Activated CD8-positive, alpha-beta T cell treated with anti-CD3 and anti-CD28 coated beads for 36 hours (primary cell): Measurements from ENCODE around the gene ST6GALNAC3. TPM values are rescaled to one million over a fixed set of nuclear protein-coding genes. Genes with fewer than 3 reads are reported as not detected.

ENCODE experiments used
- ATAC-seq: fragments of 200-7000 bp; cut with Tn5 transposase; one replicate; pipeline ENCODE4 v1.10.0; 2021; ENCODE audit warnings: mild to moderate bottlenecking, moderate library complexity
- CTCF ChIA-PET: fragments of 350-600 bp; sonication (Branson Sonifier 250); formaldehyde crosslinking; loops from one replicate; lab custom pipeline; 2021; ENCODE audit warnings: antibody characterized with exemption; lab: Charles Lee
- POLR2A ChIA-PET: fragments of 350-600 bp; sonication (Branson Sonifier 250); formaldehyde crosslinking; loops from one replicate; lab custom pipeline; 2021; ENCODE audit warnings: antibody characterized with exemption; lab: Charles Lee
- DNase-seq: peaks from one replicate; pipeline ENCODE4 v3.0.0-alpha.2; 2020
- H3K27ac Mint-ChIP-seq: one replicate; pipeline ENCODE4 v1.8.0; 2021; ENCODE audit warnings: mild to moderate bottlenecking, mixed read lengths
- H3K27me3 Mint-ChIP-seq: one replicate; pipeline ENCODE4 v1.8.0; 2021; ENCODE audit warnings: mixed read lengths
- H3K36me3 Mint-ChIP-seq: one replicate; pipeline ENCODE4 v1.8.0; 2021; ENCODE audit warnings: low read depth, mixed read lengths
- H3K4me1 Mint-ChIP-seq: one replicate; pipeline ENCODE4 v1.8.0; 2021; ENCODE audit warnings: low read depth, mixed read lengths
- H3K4me3 Mint-ChIP-seq: one replicate; pipeline ENCODE4 v1.8.0; 2021; ENCODE audit warnings: mild to moderate bottlenecking, moderate library complexity, mixed read lengths
- H3K9me3 Mint-ChIP-seq: one replicate; pipeline ENCODE4 v1.8.0; 2021; ENCODE audit warnings: mixed read lengths
- CTCF ChIP-seq: fragments of 200-600 bp; IDR thresholded peaks from one replicate; pipeline ENCODE4 v1.8.0; 2022; ENCODE audit warnings: antibody characterized with exemption, mild to moderate bottlenecking
- intact Hi-C: fragments of 100-400 bp; cut with micrococcal nuclease; formaldehyde crosslinking; loops from one replicate; pipeline ENCODE4 v1.10.0; 2022
- total RNA-seq, 2 experiments: library from RNA; stranded (reverse); gene quantifications; one replicate each; pipeline ENCODE4 v1.2.3, GENCODE V29; 2021

ST6GALNAC3 gene
- total RNA-seq, 2 experiments from 2014 or later = 2.7 to 2.9 TPM

GRCh38 chr1:76591461-76591860, 516.9 kb downstream of the ST6GALNAC3 start:
- H3K27me3 Mint-ChIP-seq = no peaks in the 10 kb centered on the region
- ChIA-PET POLR2A (no interaction called here), CTCF (no interaction called here)
- H3K4me1 Mint-ChIP-seq = no peaks in the 10 kb centered on the region
- no peak overlapping the region for H3K4me3 Mint-ChIP-seq
- ATAC-seq (no peak), DNase-seq (no peak)
- intact Hi-C loops = no loop called here
- no peak overlapping the region for H3K27ac Mint-ChIP-seq
- no peaks in the 10 kb centered on the region for H3K36me3 Mint-ChIP-seq
- H3K9me3 Mint-ChIP-seq = peaks cover 4% of the 10 kb centered on the region
- no peak for TF ChIP-seq CTCF

- ChIA-PET POLR2A (no interaction called here), CTCF (no interaction called here)
- Mint-ChIP-seq H3K4me3 (no peak overlapping the region), H3K27me3 (no peaks in the 10 kb centered on the region), H3K4me1 (no peaks in the 10 kb centered on the region), H3K9me3 (peaks cover 4% of the 10 kb centered on the region), H3K27ac (no peak overlapping the region), H3K36me3 (no peaks in the 10 kb centered on the region)
- DNase-seq = no peak
- no peak for TF ChIP-seq CTCF
- intact Hi-C loops = no loop called here
- no peak for ATAC-seq
These were observed 517.4 kb downstream of the ST6GALNAC3 start for GRCh38 chr1:76591963-76592362.

- TF ChIP-seq CTCF = no peak
- ChIA-PET POLR2A (no interaction called here), CTCF (no interaction called here)
- H3K27ac Mint-ChIP-seq = no peak overlapping the region
- ATAC-seq (no peak), DNase-seq (no peak)
- peaks cover 4% of the 10 kb centered on the region for H3K9me3 Mint-ChIP-seq
- H3K4me3 Mint-ChIP-seq = no peak overlapping the region
- no peaks in the 10 kb centered on the region for H3K36me3 Mint-ChIP-seq
- H3K4me1 Mint-ChIP-seq = no peaks in the 10 kb centered on the region
- H3K27me3 Mint-ChIP-seq = no peaks in the 10 kb centered on the region
- intact Hi-C loops = no loop called here
These were observed 518.6 kb downstream of the ST6GALNAC3 start for GRCh38 chr1:76593141-76593540.

GRCh38 chr1:76593618-76594017, 519.1 kb downstream of the ST6GALNAC3 start:
- Mint-ChIP-seq H3K36me3 (no peaks in the 10 kb centered on the region), H3K4me3 (no peak overlapping the region), H3K27ac (no peak overlapping the region), H3K4me1 (no peaks in the 10 kb centered on the region), H3K9me3 (peaks cover 4% of the 10 kb centered on the region), H3K27me3 (no peaks in the 10 kb centered on the region)
- TF ChIP-seq CTCF = no peak
- ChIA-PET POLR2A (no interaction called here), CTCF (no interaction called here)
- DNase-seq (no peak), ATAC-seq (no peak)
- intact Hi-C loops = no loop called here

- peaks cover 1% of the 10 kb centered on the region for H3K27me3 Mint-ChIP-seq
- no peak overlapping the region for H3K27ac Mint-ChIP-seq
- DNase-seq (no peak), ATAC-seq (no peak)
- ChIA-PET POLR2A (no interaction called here), CTCF (no interaction called here)
- peaks cover 4% of the 10 kb centered on the region for H3K9me3 Mint-ChIP-seq
- H3K4me3 Mint-ChIP-seq = no peak overlapping the region
- intact Hi-C loops = no loop called here
- H3K4me1 Mint-ChIP-seq = no peaks in the 10 kb centered on the region
- no peak for TF ChIP-seq CTCF
- H3K36me3 Mint-ChIP-seq = no peaks in the 10 kb centered on the region
These were observed 520.5 kb downstream of the ST6GALNAC3 start for GRCh38 chr1:76595024-76595423.
